Astrocyte of the spinal cord (primary cell): ENCODE data around the gene R3HDML.

Experiments used
- DNase-seq: peaks from one replicate; pipeline ENCODE4 v3.0.0; 2011; ENCODE audit warnings: low read depth, low spot score
- H3K4me3 ChIP-seq: 2 replicates; pipeline ENCODE4 v1.5.1; 2011; ENCODE audit warnings: low read depth, mild to moderate bottlenecking, low read length, moderate library complexity
- CTCF ChIP-seq: IDR thresholded peaks from 2 replicates; pipeline ENCODE4 v1.5.1; 2012; ENCODE audit warnings: low read depth, mild to moderate bottlenecking, low read length, inconsistent platforms
- in situ Hi-C: cut with HindIII; loops from 2 replicates; pipeline ENCODE4 v1.10.0; 2017; ENCODE audit warnings: low sequenced_read_pairs

Gene R3HDML

DNA sequence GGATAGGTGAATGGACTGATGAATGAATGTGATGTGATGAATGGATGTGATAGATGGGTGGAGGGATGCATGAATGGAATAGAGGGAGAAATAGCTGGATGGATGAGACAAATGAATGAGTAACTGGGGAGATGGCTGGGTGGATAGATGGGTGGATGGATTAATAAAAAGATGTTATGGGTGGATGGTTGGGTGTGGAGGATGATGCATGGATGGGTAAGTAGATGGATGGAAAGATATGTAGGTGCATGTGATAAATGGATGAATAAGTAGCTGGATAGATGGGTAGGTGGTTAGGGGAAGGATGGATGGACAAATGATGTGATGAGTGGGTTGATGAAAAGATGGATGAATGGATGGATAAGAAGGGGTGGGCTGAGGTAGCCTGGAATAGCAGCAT, 23.4 kb downstream of the R3HDML start:
- in situ Hi-C loops: no loop called here
- no peak for TF ChIP-seq CTCF

DNA sequence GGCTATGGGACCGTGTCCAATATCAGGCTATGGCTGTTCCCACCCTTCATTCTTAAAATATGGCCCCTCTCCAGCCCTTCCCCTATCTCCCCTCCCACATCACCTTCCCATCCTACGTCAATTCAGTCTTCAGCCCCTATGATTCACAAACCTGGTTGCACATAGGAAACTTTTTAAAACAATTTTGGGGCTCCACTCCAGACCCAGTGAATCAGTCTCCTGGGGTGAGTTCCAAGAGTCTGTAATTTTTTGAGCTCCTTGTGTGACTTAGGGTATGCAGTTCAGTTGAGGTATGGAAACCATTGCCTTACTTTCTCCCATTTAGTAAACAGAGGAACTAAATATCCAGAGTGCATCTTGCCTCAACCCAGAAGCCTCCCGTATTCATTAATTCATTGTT, 24.2 kb downstream of the R3HDML start:
- no peak for TF ChIP-seq CTCF
- no peak for DNase-seq
- H3K4me3 ChIP-seq: no peak overlapping the region
- in situ Hi-C loops: no loop called here

More for the DNA sequence above, 23.4 kb downstream of the R3HDML start:
- no peak for DNase-seq
- H3K4me3 ChIP-seq: no peak overlapping the region

- no peak for TF ChIP-seq CTCF
- no peak for DNase-seq
- no peak overlapping the region for H3K4me3 ChIP-seq
- in situ Hi-C loops: no loop called here
Observed at GRCh38 chr20:44362466-44362940, 25.7 kb downstream of the R3HDML start.

- H3K4me3 ChIP-seq: no peak overlapping the region
- no peak for DNase-seq
- in situ Hi-C loops: no loop called here
- TF ChIP-seq CTCF: no peak
Observed at GRCh38 chr20:44364068-44364467, 27.2 kb downstream of the R3HDML start.

DNA sequence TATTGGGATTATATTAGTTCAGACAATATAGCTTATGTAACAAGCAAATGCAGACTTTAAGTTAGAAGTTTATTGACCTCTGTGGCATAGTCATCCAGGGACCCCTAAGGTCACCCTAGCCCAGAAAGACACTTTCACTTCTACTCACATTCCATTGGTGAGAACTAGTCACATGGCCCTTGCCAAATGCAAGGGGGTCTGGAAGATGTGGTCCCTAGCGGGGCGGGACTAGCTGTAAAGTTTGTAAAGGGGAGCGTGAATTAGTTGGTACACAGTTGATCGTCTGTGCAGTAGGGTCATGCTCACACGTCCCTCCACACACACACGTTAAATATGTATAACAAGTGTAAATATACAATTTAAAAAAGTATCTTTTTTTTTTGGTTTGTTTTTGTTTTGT, 27.9 kb downstream of the R3HDML start:
- TF ChIP-seq CTCF: no peak
- in situ Hi-C loops: no loop called here
- H3K4me3 ChIP-seq: no peak overlapping the region
- no peak for DNase-seq

- no peak overlapping the region for H3K4me3 ChIP-seq
- DNase-seq: no peak
- TF ChIP-seq CTCF: no peak
- in situ Hi-C loops: no loop called here
Observed at GRCh38 chr20:44367746-44368145, 30.9 kb downstream of the R3HDML start.
